HG03280 (cell line): ENCODE measurements around the gene TEX22.

Source experiments
- ATAC-seq: cut with Tn5 transposase; IDR thresholded peaks from one replicate; pipeline ENCODE4 v1.9.1; 2021; ENCODE audit warnings: mild to moderate bottlenecking, moderate library complexity; ENCODE audit not compliant: unreplicated experiment

TEX22 gene

GRCh38 chr14:105455086-105455640, 56.8 kb downstream of the TEX22 start:
- ATAC-seq, result no peak

- ATAC-seq, result no peak
These were observed 57.7 kb downstream of the TEX22 start for GRCh38 chr14:105455766-105456660.

- ATAC-seq, result no peak
These were observed 58.6 kb downstream of the TEX22 start for GRCh38 chr14:105456736-105457617.

- no peak for ATAC-seq
These were observed 59.7 kb downstream of the TEX22 start for GRCh38 chr14:105458010-105458409.

GRCh38 chr14:105458571-105458970, 60.2 kb downstream of the TEX22 start:
- ATAC-seq, result no peak

- no peak for ATAC-seq
These were observed 61.8 kb downstream of the TEX22 start for GRCh38 chr14:105460116-105460515.

- ATAC-seq, result no peak
These were observed 62.3 kb downstream of the TEX22 start for GRCh38 chr14:105460616-105461015.

- no peak for ATAC-seq
These were observed 63.6 kb downstream of the TEX22 start for GRCh38 chr14:105461903-105462302.
